ENCODE data around the gene GLUL. TPM values are rescaled to one million over a fixed set of nuclear protein-coding genes. Genes with fewer than 3 reads are reported as not detected.

The GLUL gene
- total RNA-seq, 1 experiment from 2014 or later = 159 TPM

- no peaks in the 10 kb centered on the region for H3K9me3 ChIP-seq (ENCODE audit: low read length)
- no peaks in the 10 kb centered on the region for H3K9me2 ChIP-seq (replicated peaks; ENCODE audit: low read length)
- H3K27ac ChIP-seq (ENCODE audit: low read length) = no peak overlapping the region
- ChIA-PET POLR2A (ENCODE audit: unreplicated experiment) (no interaction called here), CTCF (no interaction called here)
- H2AFZ ChIP-seq (ENCODE audit: low read length) = no peak overlapping the region
- no peaks in the 10 kb centered on the region for H3K36me3 ChIP-seq (ENCODE audit: low read depth, low read length)
- no peaks in the 10 kb centered on the region for H3F3A ChIP-seq (ENCODE audit: low read length, unreplicated experiment)
- DNase-seq = no peak
- TF ChIP-seq EZH2phosphoT487 (IDR thresholded peaks at IDR 0.05; ENCODE audit: borderline replicate concordance, low read length) = no peak
- no peak for TF ChIP-seq EZH2 (IDR thresholded peaks at IDR 0.05; ENCODE audit: low read length, unreplicated experiment)
- TF ChIP-seq, protein P1, sequence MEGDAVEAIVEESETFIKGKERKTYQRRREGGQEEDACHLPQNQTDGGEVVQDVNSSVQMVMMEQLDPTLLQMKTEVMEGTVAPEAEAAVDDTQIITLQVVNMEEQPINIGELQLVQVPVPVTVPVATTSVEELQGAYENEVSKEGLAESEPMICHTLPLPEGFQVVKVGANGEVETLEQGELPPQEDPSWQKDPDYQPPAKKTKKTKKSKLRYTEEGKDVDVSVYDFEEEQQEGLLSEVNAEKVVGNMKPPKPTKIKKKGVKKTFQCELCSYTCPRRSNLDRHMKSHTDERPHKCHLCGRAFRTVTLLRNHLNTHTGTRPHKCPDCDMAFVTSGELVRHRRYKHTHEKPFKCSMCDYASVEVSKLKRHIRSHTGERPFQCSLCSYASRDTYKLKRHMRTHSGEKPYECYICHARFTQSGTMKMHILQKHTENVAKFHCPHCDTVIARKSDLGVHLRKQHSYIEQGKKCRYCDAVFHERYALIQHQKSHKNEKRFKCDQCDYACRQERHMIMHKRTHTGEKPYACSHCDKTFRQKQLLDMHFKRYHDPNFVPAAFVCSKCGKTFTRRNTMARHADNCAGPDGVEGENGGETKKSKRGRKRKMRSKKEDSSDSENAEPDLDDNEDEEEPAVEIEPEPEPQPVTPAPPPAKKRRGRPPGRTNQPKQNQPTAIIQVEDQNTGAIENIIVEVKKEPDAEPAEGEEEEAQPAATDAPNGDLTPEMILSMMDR (conservative IDR thresholded peaks at IDR 0.05; ENCODE audit: low read depth, low read length) = no peak
- no TSS peak for BruUV-seq (replicated peaks)
- H3K27me3 ChIP-seq (ENCODE audit: low read length) = no peaks in the 10 kb centered on the region
- H3K4me2 ChIP-seq (ENCODE audit: low read length) = no peak overlapping the region
- ATAC-seq = no peak
- H3K9ac ChIP-seq (ENCODE audit: low read length) = no peak overlapping the region
- intact Hi-C loops (cut with micrococcal nuclease) = no loop called here
- no peaks in the 10 kb centered on the region for H4K20me1 ChIP-seq (ENCODE audit: low read length)
- no peak overlapping the region for H3K4me3 ChIP-seq (ENCODE audit: low read length)
- no peaks in the 10 kb centered on the region for H3K79me2 ChIP-seq (ENCODE audit: low read length)
- H3K4me1 ChIP-seq (ENCODE audit: insufficient read depth, low read length) = no peaks in the 10 kb centered on the region
Measured at GRCh38 chr1:182431278-182431677, 39.7 kb upstream of the GLUL start.

GRCh38 chr1:182430263-182431068 lies 38.9 kb upstream of the GLUL start:
- H3K79me2 ChIP-seq (ENCODE audit: low read length) = no peaks in the 10 kb centered on the region
- ATAC-seq = no peak
- no peaks in the 10 kb centered on the region for H3K9me2 ChIP-seq (replicated peaks; ENCODE audit: low read length)
- no peaks in the 10 kb centered on the region for H4K20me1 ChIP-seq (ENCODE audit: low read length)
- no peaks in the 10 kb centered on the region for H3K36me3 ChIP-seq (ENCODE audit: low read depth, low read length)
- no peaks in the 10 kb centered on the region for H3K4me1 ChIP-seq (ENCODE audit: insufficient read depth, low read length)
- BruUV-seq (replicated peaks) = no TSS peak
- no peak overlapping the region for H3K9ac ChIP-seq (ENCODE audit: low read length)
- no peak overlapping the region for H3K4me3 ChIP-seq (ENCODE audit: low read length)
- no peak overlapping the region for H2AFZ ChIP-seq (ENCODE audit: low read length)
- H3K4me2 ChIP-seq (ENCODE audit: low read length) = no peak overlapping the region
- CTCF ChIA-PET = no interaction called here
- intact Hi-C loops (cut with micrococcal nuclease) = no loop called here
- H3K27ac ChIP-seq (ENCODE audit: low read length) = no peak overlapping the region
- no peaks in the 10 kb centered on the region for H3F3A ChIP-seq (ENCODE audit: low read length, unreplicated experiment)
- POLR2A ChIA-PET (ENCODE audit: unreplicated experiment) = no interaction called here
- peak; percentile 2 for DNase-seq
- H3K9me3 ChIP-seq (ENCODE audit: low read length) = no peaks in the 10 kb centered on the region
- TF ChIP-seq EZH2 (IDR thresholded peaks at IDR 0.05; ENCODE audit: low read length, unreplicated experiment) = no peak
- TF ChIP-seq EZH2phosphoT487 (IDR thresholded peaks at IDR 0.05; ENCODE audit: borderline replicate concordance, low read length) = no peak
- TF ChIP-seq, protein P1 (conservative IDR thresholded peaks at IDR 0.05; ENCODE audit: low read depth, low read length) = no peak
- H3K27me3 ChIP-seq (ENCODE audit: low read length) = no peaks in the 10 kb centered on the region

GRCh38 chr1:182428043-182428442 lies 36.5 kb upstream of the GLUL start:
- intact Hi-C loops (cut with micrococcal nuclease) = no loop called here
- Histone ChIP-seq H3K9ac (ENCODE audit: low read length) (no peak overlapping the region), H3K27me3 (ENCODE audit: low read length) (no peaks in the 10 kb centered on the region), H3K4me2 (ENCODE audit: low read length) (no peak overlapping the region), H3K9me3 (ENCODE audit: low read length) (no peaks in the 10 kb centered on the region), H3K27ac (ENCODE audit: low read length) (no peak overlapping the region), H2AFZ (ENCODE audit: low read length) (no peak overlapping the region), H4K20me1 (ENCODE audit: low read length) (no peaks in the 10 kb centered on the region), H3K36me3 (ENCODE audit: low read depth, low read length) (no peaks in the 10 kb centered on the region), H3K4me3 (ENCODE audit: low read length) (no peak overlapping the region), H3K4me1 (ENCODE audit: insufficient read depth, low read length) (no peaks in the 10 kb centered on the region), H3K79me2 (ENCODE audit: low read length) (no peaks in the 10 kb centered on the region), H3F3A (ENCODE audit: low read length, unreplicated experiment) (no peaks in the 10 kb centered on the region), H3K9me2 (replicated peaks; ENCODE audit: low read length) (no peaks in the 10 kb centered on the region)
- TF ChIP-seq EZH2 (IDR thresholded peaks at IDR 0.05; ENCODE audit: low read length, unreplicated experiment) (no peak), EZH2phosphoT487 (IDR thresholded peaks at IDR 0.05; ENCODE audit: borderline replicate concordance, low read length) (no peak)
- TF ChIP-seq, protein P1 (conservative IDR thresholded peaks at IDR 0.05; ENCODE audit: low read depth, low read length) = no peak
- CTCF ChIA-PET = interaction anchor here (0.5 kb wide), 1 partner anchor 373 kb away, joined by 3 read pairs; no protein-coding TSS in a partner anchor
- POLR2A ChIA-PET (ENCODE audit: unreplicated experiment) = no interaction called here
- ATAC-seq (no peak), DNase-seq (no peak)
- no TSS peak for BruUV-seq (replicated peaks)
